Measurements from ENCODE around the gene DNAL1. TPM values are rescaled to one million over a fixed set of nuclear protein-coding genes. Genes with fewer than 3 reads are reported as not detected.

The DNAL1 gene
- polyA plus RNA-seq, 1 of the 3 experiments (the other 2 are of a cell fraction) = 2.6 TPM

GRCh38 chr14:73736842-73737241, 92.1 kb downstream of the DNAL1 start:
- no peak overlapping the region for H3K9ac ChIP-seq
- H3K27me3 ChIP-seq (ENCODE audit: insufficient read depth) = no peaks in the 10 kb centered on the region
- WGBS (ENCODE audit: low lambda C conversion rate) = 87% methylated on average over 12 of the region's 13 CpGs
- DNase-seq = no peak
- POLR2A ChIA-PET = no interaction called here
- H3K79me2 ChIP-seq (ENCODE audit: insufficient read depth) = peaks cover 27% of the 10 kb centered on the region
- H3F3A ChIP-seq (replicated peaks; ENCODE audit: insufficient read depth) = peaks cover 8% of the 10 kb centered on the region
- H4K20me1 ChIP-seq (ENCODE audit: insufficient read depth) = peaks cover 22% of the 10 kb centered on the region; the same call in 1 of the 2 replicates
- H3K4me1 ChIP-seq (ENCODE audit: control insufficient read depth in 1 of 2, insufficient read depth in 2 of 2, low read depth in 1 of 2, low read length in 1 of 2) = peaks cover 3 to 23% of the 10 kb centered on the region in 2 experiments; a peak in 3 of 4 replicates
- no peak for TF ChIP-seq RFX5 (IDR thresholded peaks at IDR 0.05; ENCODE audit: low read length)
- TF ChIP-seq, protein P1, sequence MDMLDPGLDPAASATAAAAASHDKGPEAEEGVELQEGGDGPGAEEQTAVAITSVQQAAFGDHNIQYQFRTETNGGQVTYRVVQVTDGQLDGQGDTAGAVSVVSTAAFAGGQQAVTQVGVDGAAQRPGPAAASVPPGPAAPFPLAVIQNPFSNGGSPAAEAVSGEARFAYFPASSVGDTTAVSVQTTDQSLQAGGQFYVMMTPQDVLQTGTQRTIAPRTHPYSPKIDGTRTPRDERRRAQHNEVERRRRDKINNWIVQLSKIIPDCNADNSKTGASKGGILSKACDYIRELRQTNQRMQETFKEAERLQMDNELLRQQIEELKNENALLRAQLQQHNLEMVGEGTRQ (IDR thresholded peaks at IDR 0.05; ENCODE audit: borderline replicate concordance, low read depth, low read length) = no peak
- no peak for TF ChIP-seq SIN3A (IDR thresholded peaks at IDR 0.05; ENCODE audit: borderline replicate concordance, low read depth, low read length)
- TF ChIP-seq SMC3 (IDR thresholded peaks at IDR 0.05; ENCODE audit: low read depth, low read length) = no peak
- TF ChIP-seq NFIC (IDR thresholded peaks at IDR 0.05; ENCODE audit: borderline replicate concordance) = no peak
- TF ChIP-seq, protein P2, sequence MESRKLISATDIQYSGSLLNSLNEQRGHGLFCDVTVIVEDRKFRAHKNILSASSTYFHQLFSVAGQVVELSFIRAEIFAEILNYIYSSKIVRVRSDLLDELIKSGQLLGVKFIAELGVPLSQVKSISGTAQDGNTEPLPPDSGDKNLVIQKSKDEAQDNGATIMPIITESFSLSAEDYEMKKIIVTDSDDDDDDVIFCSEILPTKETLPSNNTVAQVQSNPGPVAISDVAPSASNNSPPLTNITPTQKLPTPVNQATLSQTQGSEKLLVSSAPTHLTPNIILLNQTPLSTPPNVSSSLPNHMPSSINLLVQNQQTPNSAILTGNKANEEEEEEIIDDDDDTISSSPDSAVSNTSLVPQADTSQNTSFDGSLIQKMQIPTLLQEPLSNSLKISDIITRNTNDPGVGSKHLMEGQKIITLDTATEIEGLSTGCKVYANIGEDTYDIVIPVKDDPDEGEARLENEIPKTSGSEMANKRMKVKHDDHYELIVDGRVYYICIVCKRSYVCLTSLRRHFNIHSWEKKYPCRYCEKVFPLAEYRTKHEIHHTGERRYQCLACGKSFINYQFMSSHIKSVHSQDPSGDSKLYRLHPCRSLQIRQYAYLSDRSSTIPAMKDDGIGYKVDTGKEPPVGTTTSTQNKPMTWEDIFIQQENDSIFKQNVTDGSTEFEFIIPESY (IDR thresholded peaks at IDR 0.05; ENCODE audit: borderline replicate concordance, low read depth) = no peak
- TF ChIP-seq EZH2phosphoT487 (IDR thresholded peaks at IDR 0.05; ENCODE audit: borderline replicate concordance, low read depth) = no peak
- TF ChIP-seq REST (IDR thresholded peaks at IDR 0.05; ENCODE audit: low read depth, low read length) = no peak
- no peak for TF ChIP-seq GATA2 (CRISPR knock-in tag; IDR thresholded peaks at IDR 0.05)
- TF ChIP-seq POLR2AphosphoS5 (IDR thresholded peaks at IDR 0.05; ENCODE audit: low read depth, low read length) = no peak
- TF ChIP-seq MEF2A (IDR thresholded peaks at IDR 0.05; ENCODE audit: borderline replicate concordance, low read depth) = no peak
- H3K4me3 ChIP-seq (ENCODE audit: low read depth in 2 of 2, low read length in 1 of 2) = no peak overlapping the region
- H3K9me2 ChIP-seq = no peaks in the 10 kb centered on the region
- no peak overlapping the region for H3K27ac ChIP-seq (ENCODE audit: low read depth in 2 of 2, low read length in 1 of 2)
- no peak overlapping the region for H3K4me2 ChIP-seq
- H2AFZ ChIP-seq (ENCODE audit: low read depth) = no peak overlapping the region
- CTCF ChIA-PET = interaction anchor here (1.0 kb wide), 1 partner anchor 8 kb away, joined by 4 read pairs; no protein-coding TSS in a partner anchor
- no peaks in the 10 kb centered on the region for H3K9me3 ChIP-seq
- peaks cover 8 to 11% of the 10 kb centered on the region in 2 experiments for H3K36me3 ChIP-seq (replicated peaks in 1 of 2; ENCODE audit: control insufficient read depth in 1 of 2, insufficient read depth in 2 of 2, low read length in 1 of 2)
